ENCODE results near the gene IQCE. TPM values are rescaled to one million over a fixed set of nuclear protein-coding genes. Genes with fewer than 3 reads are reported as not detected.

Gene IQCE
- total RNA-seq, 1 experiment from 2014 or later, result 44.8 TPM

- in situ Hi-C loops (cut with HindIII; ENCODE audit: low pct_unique_long_range_greater_than_20kb, low sequenced_read_pairs), result no loop called here
- no peaks in the 10 kb centered on the region for H3K9me3 ChIP-seq (ENCODE audit: control insufficient read depth, insufficient read depth, low read depth, low read length)
- no peak for DNase-seq (ENCODE audit: low read depth, low spot score)
- intact Hi-C loops (cut with micrococcal nuclease; ENCODE audit: unreplicated experiment), result no loop called here
- no TSS peak for BruUV-seq (replicated peaks)
- no peaks in the 10 kb centered on the region for H3K36me3 ChIP-seq (ENCODE audit: control insufficient read depth, insufficient read depth, low read length)
- TF ChIP-seq POLR2AphosphoS5 (IDR thresholded peaks at IDR 0.05; ENCODE audit: low read depth, low read length) (no peak), REST (IDR thresholded peaks at IDR 0.05; ENCODE audit: insufficient read depth in 1 of 2, low read depth in 2 of 2, low read length in 1 of 2) (no peak), TCF7L2 (IDR thresholded peaks at IDR 0.05; ENCODE audit: low read depth, low read length) (no peak), SIN3A (IDR thresholded peaks at IDR 0.05; ENCODE audit: borderline replicate concordance, insufficient read depth, low read depth, low read length) (no peak)
- TF ChIP-seq, protein P1, sequence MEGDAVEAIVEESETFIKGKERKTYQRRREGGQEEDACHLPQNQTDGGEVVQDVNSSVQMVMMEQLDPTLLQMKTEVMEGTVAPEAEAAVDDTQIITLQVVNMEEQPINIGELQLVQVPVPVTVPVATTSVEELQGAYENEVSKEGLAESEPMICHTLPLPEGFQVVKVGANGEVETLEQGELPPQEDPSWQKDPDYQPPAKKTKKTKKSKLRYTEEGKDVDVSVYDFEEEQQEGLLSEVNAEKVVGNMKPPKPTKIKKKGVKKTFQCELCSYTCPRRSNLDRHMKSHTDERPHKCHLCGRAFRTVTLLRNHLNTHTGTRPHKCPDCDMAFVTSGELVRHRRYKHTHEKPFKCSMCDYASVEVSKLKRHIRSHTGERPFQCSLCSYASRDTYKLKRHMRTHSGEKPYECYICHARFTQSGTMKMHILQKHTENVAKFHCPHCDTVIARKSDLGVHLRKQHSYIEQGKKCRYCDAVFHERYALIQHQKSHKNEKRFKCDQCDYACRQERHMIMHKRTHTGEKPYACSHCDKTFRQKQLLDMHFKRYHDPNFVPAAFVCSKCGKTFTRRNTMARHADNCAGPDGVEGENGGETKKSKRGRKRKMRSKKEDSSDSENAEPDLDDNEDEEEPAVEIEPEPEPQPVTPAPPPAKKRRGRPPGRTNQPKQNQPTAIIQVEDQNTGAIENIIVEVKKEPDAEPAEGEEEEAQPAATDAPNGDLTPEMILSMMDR (IDR thresholded peaks at IDR 0.05), result no peak
- no peak for ATAC-seq
- POLR2A ChIA-PET, result interaction anchor here (0.6 kb wide), 1 partner anchor 28 kb away, joined by 3 read pairs; no protein-coding TSS in a partner anchor
- no peak overlapping the region for H3K4me3 ChIP-seq (ENCODE audit: low read depth in 2 of 2, low read length in 2 of 2)
- peak overlapping the region; percentile 44; the same call in 1 of the 2 replicates for H3K27ac ChIP-seq (ENCODE audit: low read length)
- CTCF ChIA-PET, result interaction anchor here (0.8 to 1.6 kb wide), 3 partner anchors 47 to 58 kb away, joined by 3 to 10 read pairs (median 5); no protein-coding TSS in a partner anchor
- peaks cover 92% of the 10 kb centered on the region for H3K4me1 ChIP-seq (ENCODE audit: control insufficient read depth, insufficient read depth, low read length)
- no peaks in the 10 kb centered on the region for H3K27me3 ChIP-seq (ENCODE audit: control insufficient read depth, insufficient read depth, low read length)
Observed at GRCh38 chr7:2526659-2527504, 31.9 kb upstream of the IQCE start.

- DNase-seq (ENCODE audit: low read depth, low spot score) (no peak), ATAC-seq (peak; percentile 33)
Observed at GRCh38 chr7:2527505-2528467, 31.0 kb upstream of the IQCE start.

More at GRCh38 chr7:2527505-2528467, 31.0 kb upstream of the IQCE start:
- Histone ChIP-seq H3K4me3 (ENCODE audit: low read depth in 2 of 2, low read length in 2 of 2) (no peak overlapping the region), H3K27ac (ENCODE audit: low read length) (peak overlapping the region; percentile 85), H3K9me3 (ENCODE audit: control insufficient read depth, insufficient read depth, low read depth, low read length) (no peaks in the 10 kb centered on the region), H3K4me1 (ENCODE audit: control insufficient read depth, insufficient read depth, low read length) (peaks cover 83% of the 10 kb centered on the region), H3K27me3 (ENCODE audit: control insufficient read depth, insufficient read depth, low read length) (no peaks in the 10 kb centered on the region), H3K36me3 (ENCODE audit: control insufficient read depth, insufficient read depth, low read length) (no peaks in the 10 kb centered on the region)
- in situ Hi-C loops (cut with HindIII; ENCODE audit: low pct_unique_long_range_greater_than_20kb, low sequenced_read_pairs), result no loop called here
- ChIA-PET CTCF (interaction anchor here (0.6 to 1.6 kb wide), 3 partner anchors 48 to 941 kb away, joined by 3 to 10 read pairs (median 3); no protein-coding TSS in a partner anchor), POLR2A (interaction anchor here (0.6 kb wide), 2 partner anchors 22 to 29 kb away, joined by 3 read pairs; no protein-coding TSS in a partner anchor)
- TF ChIP-seq SIN3A (IDR thresholded peaks at IDR 0.05; ENCODE audit: borderline replicate concordance, insufficient read depth, low read depth, low read length) (no peak), TCF7L2 (IDR thresholded peaks at IDR 0.05; ENCODE audit: low read depth, low read length) (no peak), POLR2AphosphoS5 (IDR thresholded peaks at IDR 0.05; ENCODE audit: low read depth, low read length) (no peak), REST (IDR thresholded peaks at IDR 0.05; ENCODE audit: insufficient read depth in 1 of 2, low read depth in 2 of 2, low read length in 1 of 2) (no peak)
- TF ChIP-seq, protein P1 (IDR thresholded peaks at IDR 0.05), result no peak
- intact Hi-C loops (cut with micrococcal nuclease; ENCODE audit: unreplicated experiment), result no loop called here
- BruUV-seq (replicated peaks), result no TSS peak
